Activated CD4-positive, alpha-beta T cell treated with anti-CD3 and anti-CD28 coated beads, Interleukin-2, amount 10 ng/mL, durations not matched to agents 24 days and 14 days (primary cell): Measurements from ENCODE around the gene ABHD16B. TPM values are rescaled to one million over a fixed set of nuclear protein-coding genes. Genes with fewer than 3 reads are reported as not detected.

Experiments used
- DNase-seq: peaks from one replicate; pipeline ENCODE4 v3.0.0; 2022
- H3K27ac Mint-ChIP-seq: one replicate; pipeline ENCODE4 v1.8.0; 2022; ENCODE audit warnings: mild to moderate bottlenecking, mixed read lengths
- H3K27me3 Mint-ChIP-seq: one replicate; pipeline ENCODE4 v1.8.0; 2022; ENCODE audit warnings: mixed read lengths
- H3K36me3 Mint-ChIP-seq: one replicate; pipeline ENCODE4 v1.8.0; 2022; ENCODE audit warnings: low read depth, mild to moderate bottlenecking, mixed read lengths
- H3K4me1 Mint-ChIP-seq: one replicate; pipeline ENCODE4 v1.8.0; 2021; ENCODE audit warnings: mixed read lengths
- H3K4me3 Mint-ChIP-seq: one replicate; pipeline ENCODE4 v1.8.0; 2022; ENCODE audit warnings: mild to moderate bottlenecking, moderate library complexity, mixed read lengths
- H3K9me3 Mint-ChIP-seq: one replicate; pipeline ENCODE4 v1.8.0; 2021; ENCODE audit warnings: mixed read lengths
- intact Hi-C: fragments of 100-400 bp; cut with micrococcal nuclease; formaldehyde crosslinking; loops from one replicate; pipeline ENCODE4 v1.15.1; 2023
- total RNA-seq: library from RNA; stranded (reverse); gene quantifications from 2 replicates; pipeline ENCODE4 v1.2.3, GENCODE V29; 2022

ABHD16B gene
- total RNA-seq, 1 donor from 2014 or later, result 0.19 TPM

DNA sequence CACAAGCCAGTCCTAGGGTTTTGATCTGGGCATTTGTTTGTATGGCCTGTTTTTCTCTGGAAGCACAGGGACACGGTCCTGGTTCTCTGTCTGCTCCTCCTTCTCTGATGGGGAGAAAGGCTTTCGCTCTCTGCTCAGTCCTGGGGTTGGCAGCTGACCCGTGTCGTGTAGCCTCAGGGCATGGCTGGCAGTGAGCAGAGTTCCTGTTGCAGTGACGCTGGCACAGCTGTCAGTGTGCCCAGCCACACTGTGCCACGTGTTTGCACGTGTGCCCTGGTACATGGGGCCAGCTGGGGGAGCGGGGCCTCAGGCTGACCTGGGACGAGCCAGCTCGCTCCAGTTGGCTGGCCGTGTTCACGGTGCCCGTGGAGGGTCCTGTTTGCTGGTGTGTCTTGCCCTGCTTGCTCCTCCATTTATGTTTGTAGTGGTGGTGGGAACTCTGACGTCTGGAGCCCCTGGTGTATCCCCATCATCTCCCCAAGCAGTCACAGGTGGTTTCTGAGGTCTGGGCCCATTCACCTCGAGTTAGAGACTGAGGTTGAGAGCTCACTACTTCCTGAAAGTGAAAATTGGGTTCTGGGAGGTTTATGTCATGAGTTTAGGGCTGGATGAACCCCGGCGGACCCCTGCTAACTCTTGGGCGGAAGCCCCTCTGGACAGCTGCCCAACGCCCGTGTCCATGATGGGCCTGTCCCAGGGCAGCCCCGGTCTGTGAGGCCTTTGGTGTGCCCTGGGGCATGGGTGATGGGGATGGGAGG is 23.4 kb downstream of the ABHD16B start:
- no peaks in the 10 kb centered on the region for H3K4me1 Mint-ChIP-seq
- no peak for DNase-seq
- no peak overlapping the region for H3K27ac Mint-ChIP-seq
- H3K4me3 Mint-ChIP-seq, result no peak overlapping the region
- no peaks in the 10 kb centered on the region for H3K27me3 Mint-ChIP-seq
- intact Hi-C loops, result no loop called here
- H3K9me3 Mint-ChIP-seq, result no peaks in the 10 kb centered on the region
- peaks cover 31% of the 10 kb centered on the region for H3K36me3 Mint-ChIP-seq

DNA sequence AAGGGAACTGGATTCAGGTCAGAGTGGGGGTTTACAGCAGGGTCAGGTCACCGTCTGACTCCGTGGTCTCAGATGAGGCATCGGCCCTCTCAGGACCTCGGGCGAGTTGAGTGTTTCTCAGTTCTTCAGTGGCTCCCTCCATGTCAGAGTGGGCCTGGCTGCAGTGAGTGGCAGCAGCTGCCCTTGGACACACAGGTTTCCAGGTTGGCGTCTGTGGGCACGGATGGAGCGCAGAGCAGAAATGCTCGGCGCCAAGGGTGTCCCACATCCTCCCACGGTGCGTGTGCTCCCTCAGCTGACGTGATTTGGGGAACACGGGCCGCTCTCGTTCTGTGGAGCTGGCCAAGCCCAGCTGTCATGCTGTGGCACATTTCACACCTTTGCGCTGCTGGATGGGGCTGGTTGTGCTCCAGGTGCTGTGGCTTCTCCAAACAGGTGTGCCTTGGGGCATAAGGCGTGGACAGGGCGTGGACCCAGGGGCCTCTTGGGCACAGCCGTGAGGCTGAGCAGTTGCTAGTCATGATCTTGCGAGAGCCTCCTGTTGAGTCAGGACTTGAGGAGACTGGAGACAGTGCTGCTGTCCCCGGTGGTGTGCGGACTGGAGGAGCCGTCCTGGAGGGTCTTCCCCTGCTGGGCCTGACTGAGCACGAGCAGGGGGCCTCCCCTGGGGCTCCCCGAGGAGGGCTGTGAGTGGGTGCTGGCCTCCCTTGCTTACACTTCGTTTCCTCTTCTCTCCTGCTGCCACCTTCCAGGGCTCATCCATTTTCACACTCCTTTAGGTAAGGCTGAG is 24.2 kb downstream of the ABHD16B start:
- Mint-ChIP-seq H3K36me3 (peaks cover 37% of the 10 kb centered on the region), H3K27ac (no peak overlapping the region), H3K27me3 (no peaks in the 10 kb centered on the region), H3K4me1 (no peaks in the 10 kb centered on the region), H3K9me3 (no peaks in the 10 kb centered on the region), H3K4me3 (no peak overlapping the region)
- intact Hi-C loops, result no loop called here
- no peak for DNase-seq

DNA sequence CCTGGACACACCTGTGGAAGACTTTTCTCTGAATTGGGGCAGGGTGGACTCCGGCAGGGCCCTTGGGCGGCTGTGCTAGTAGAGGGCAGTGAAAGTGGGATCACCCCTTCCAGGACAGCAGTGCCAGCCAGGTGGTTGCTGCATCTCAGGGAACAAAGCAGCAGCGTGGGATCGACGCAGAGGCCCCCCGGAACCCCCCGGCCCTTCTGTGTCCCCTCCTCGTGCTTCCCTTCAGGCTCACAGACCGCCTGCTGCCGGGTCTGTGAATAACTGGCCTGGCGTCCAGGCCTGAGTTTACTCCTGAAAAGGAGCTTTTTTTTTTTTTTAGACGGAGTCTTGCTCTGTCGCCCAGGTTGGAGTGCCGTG is 24.7 kb downstream of the ABHD16B start:
- Mint-ChIP-seq H3K27ac (no peak overlapping the region), H3K27me3 (no peaks in the 10 kb centered on the region)

DNA sequence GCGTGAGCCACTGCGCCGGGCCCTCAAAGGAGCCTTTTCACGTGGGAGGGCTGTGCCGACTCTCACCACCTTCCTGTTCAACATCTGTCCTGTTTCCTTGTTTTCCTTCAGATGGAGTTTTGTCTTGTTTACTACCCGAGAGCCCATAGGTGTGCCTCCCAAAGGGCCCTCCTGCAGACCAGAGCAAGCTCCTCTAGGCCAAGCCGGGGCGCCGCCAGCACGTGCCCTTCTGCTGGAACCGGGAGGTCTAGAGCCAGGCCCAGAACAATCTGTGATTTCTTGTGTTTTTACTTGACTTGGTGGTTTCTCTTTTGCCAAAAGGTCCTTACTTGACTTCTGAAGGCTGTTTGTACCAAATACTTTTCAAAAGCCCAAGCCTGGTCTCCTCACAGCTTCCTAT is 25.6 kb downstream of the ABHD16B start:
- H3K4me1 Mint-ChIP-seq, result no peaks in the 10 kb centered on the region
- H3K27ac Mint-ChIP-seq, result no peak overlapping the region
- no peaks in the 10 kb centered on the region for H3K27me3 Mint-ChIP-seq
- intact Hi-C loops, result no loop called here
- peaks cover 47% of the 10 kb centered on the region for H3K36me3 Mint-ChIP-seq
- DNase-seq, result no peak
- no peak overlapping the region for H3K4me3 Mint-ChIP-seq
- H3K9me3 Mint-ChIP-seq, result no peaks in the 10 kb centered on the region

More for the DNA sequence above, 24.7 kb downstream of the ABHD16B start:
- no peak for DNase-seq
- Mint-ChIP-seq H3K36me3 (peaks cover 41% of the 10 kb centered on the region), H3K4me1 (no peaks in the 10 kb centered on the region), H3K4me3 (no peak overlapping the region), H3K9me3 (no peaks in the 10 kb centered on the region)
- intact Hi-C loops, result no loop called here

DNA sequence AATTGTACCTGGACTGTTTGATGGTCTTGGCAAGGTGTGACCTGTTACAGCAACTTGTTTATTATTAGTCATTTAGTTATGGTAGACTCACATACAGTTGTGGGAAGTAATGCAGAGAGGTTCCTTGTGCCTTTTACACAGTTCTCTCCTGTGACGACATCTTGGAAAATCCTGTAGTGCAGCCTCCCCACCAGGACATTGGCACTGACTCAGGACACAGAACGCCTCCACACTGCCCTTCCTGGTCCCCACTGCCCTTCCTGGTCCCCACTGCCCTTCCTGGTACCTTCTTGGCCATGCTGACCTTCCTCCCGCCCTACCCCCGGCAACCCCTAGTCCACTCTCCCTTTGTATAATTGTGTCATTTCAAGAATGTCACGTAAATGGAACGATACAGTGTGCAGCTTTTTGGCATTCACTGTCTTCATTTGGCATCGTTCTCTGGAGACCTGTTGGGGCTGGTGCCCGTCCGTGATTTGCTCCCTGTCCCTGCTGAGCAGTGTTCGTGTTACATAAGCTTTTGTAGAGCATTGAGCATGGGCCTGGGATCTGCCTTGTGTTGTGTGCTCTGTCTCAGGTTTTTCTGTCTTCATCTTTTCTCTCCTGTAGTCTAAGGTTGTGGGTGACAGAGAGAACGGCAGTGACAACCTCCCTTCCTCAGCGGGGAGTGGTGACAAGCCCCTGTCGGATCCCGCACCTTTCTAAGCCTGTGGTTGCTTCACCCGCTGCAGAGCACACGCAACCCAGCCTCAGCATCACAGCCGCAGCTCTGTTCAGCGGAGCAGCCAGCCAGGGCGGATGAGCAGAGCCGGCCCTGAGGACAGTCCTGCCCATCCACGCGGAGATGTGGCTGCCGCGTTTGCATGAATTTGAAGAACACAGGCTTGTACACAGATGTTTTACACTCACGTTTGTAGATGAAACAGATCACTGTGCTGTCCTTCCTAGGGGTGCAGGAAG is 28.2 kb downstream of the ABHD16B start:
- Mint-ChIP-seq H3K4me1 (peaks cover 4% of the 10 kb centered on the region), H3K9me3 (no peaks in the 10 kb centered on the region), H3K36me3 (peaks cover 37% of the 10 kb centered on the region), H3K27ac (no peak overlapping the region), H3K4me3 (no peak overlapping the region), H3K27me3 (peaks cover 3% of the 10 kb centered on the region)
- intact Hi-C loops, result no loop called here
- DNase-seq, result no peak

DNA sequence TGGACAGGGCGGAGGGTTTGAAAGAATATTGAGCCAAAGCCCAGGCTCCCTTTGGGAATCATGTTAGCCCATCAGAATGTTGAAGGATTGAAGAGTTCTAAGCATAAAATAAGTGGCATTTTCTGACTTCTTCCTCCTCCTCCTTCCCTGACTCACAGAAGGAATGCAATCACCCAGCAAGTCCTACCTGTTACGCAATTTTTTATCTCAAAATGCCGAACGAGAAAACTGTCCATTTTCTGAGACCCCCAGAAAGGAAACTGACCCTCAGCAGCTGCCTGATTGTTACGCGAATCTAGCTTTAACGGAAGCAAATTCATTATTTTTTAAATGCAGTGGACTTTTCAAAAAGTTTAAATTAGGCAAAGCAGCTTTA is 28.9 kb downstream of the ABHD16B start:
- peaks cover 4% of the 10 kb centered on the region for H3K4me1 Mint-ChIP-seq
- intact Hi-C loops, result no loop called here
- no peak for DNase-seq
- H3K36me3 Mint-ChIP-seq, result peaks cover 31% of the 10 kb centered on the region
- H3K27me3 Mint-ChIP-seq, result peaks cover 3% of the 10 kb centered on the region
- no peaks in the 10 kb centered on the region for H3K9me3 Mint-ChIP-seq
- no peak overlapping the region for H3K27ac Mint-ChIP-seq
- H3K4me3 Mint-ChIP-seq, result no peak overlapping the region

DNA sequence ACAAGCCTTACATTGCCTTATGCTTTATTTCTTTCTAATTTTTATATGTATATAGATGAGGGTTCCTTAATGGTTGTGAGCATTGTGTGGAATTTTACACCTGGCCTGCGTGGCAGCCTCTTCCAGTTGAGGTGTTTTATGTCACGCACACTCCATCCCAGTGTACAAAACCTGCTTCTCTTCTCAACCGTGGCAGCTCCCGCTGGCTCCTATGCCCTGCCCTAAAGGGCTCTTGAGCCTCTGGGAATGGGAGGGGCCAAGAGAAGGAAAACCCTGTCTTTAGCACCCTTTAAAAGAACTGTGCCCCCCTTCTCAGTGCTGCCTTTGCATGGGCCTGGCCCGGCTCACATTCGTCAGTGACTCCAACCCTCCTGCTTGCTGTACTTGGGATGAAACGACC is 29.3 kb downstream of the ABHD16B start:
- intact Hi-C loops, result no loop called here
- peaks cover 3% of the 10 kb centered on the region for H3K27me3 Mint-ChIP-seq
- no peak for DNase-seq
- no peak overlapping the region for H3K4me3 Mint-ChIP-seq
- peaks cover 4% of the 10 kb centered on the region for H3K4me1 Mint-ChIP-seq
- H3K36me3 Mint-ChIP-seq, result peaks cover 31% of the 10 kb centered on the region
- no peaks in the 10 kb centered on the region for H3K9me3 Mint-ChIP-seq
- H3K27ac Mint-ChIP-seq, result no peak overlapping the region

DNA sequence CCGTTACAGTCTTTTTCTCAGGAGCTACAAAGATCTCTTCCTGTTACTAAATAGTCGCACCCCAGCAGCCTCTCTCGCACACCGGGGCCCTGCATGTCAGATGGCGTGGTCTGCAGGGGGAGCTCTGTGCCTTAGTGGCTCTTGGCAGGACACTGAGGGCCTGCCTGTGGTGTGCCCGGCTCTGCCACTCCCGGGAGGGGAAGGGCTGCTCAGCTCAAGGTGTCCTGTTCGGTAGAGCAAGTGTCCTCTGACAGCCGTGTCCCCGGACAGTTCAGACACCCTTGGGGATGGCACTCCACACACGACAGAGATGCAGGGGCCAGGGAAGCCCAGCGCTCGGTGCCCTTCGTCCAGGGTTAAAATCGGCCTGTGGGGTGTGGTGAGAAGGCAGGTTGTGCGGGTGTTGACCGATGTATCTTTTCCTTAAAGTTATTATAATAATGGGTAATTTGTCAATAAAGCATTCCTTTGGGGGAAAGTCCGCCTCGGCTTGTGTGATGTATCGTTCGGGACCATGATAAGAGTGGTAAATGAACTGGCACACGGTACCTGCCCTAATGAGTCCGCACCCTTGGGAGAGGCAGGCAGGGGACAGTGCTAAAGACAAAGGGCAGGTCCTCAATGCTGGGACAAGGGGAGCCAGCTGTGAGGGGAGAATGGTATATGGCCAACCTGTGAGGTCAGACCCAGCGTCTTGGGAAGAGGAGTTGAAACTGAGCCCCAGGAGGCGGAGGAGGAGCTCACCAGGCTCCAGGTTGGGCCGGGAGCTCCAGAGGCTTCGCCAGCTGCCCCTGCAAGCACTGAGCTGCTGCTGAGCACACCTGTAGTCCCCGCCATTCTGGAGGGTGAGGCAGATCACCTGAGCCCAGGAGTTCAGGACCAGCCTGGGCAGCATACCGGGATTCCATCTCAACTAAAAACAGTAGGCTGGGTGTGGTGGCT is 30.0 kb downstream of the ABHD16B start:
- no peak for DNase-seq
- intact Hi-C loops, result no loop called here
- peaks cover 33% of the 10 kb centered on the region for H3K36me3 Mint-ChIP-seq
- no peak overlapping the region for H3K4me3 Mint-ChIP-seq
- peaks cover 3% of the 10 kb centered on the region for H3K27me3 Mint-ChIP-seq
- H3K4me1 Mint-ChIP-seq, result peaks cover 11% of the 10 kb centered on the region
- no peaks in the 10 kb centered on the region for H3K9me3 Mint-ChIP-seq
- H3K27ac Mint-ChIP-seq, result no peak overlapping the region

DNA sequence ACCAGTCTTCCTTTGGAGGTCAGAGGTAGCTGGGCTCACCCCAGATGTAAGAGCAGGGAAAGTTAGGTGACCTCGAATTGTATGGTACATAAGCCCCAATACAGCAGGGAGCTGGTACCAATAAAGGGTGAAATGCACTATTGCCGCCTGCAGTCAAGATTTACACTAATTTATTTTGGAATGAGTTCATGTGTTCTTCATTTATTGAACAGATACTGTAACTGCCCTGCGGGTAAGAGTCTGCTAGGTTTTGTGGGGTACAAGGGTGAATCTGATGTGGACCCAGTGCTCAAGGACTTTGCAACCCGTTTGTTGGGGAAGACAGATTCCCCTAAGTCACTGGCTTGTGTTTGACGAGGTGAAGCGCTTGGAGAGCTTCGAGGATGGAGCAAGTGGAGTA is 31.1 kb downstream of the ABHD16B start:
- intact Hi-C loops, result no loop called here
- DNase-seq, result no peak

DNA sequence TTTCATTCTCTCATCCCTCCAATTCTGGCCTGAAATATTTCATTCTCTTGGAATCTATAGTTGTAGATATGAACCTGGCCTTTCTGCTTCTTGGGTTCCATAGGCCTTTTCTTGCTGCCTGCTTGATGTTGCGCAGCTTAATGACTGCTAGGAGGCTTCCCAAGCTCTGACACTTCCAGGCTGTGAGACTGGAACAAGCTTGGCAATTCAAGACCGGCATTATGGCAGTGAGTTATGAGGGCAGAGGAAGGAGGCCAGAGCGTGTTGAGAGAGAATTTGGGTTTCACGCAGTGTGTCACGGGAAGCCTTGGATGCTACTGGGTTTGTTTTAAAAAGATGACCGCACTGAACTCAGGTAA is 32.7 kb downstream of the ABHD16B start:
- peaks cover 39% of the 10 kb centered on the region for H3K36me3 Mint-ChIP-seq
- H3K9me3 Mint-ChIP-seq, result no peaks in the 10 kb centered on the region
- H3K4me1 Mint-ChIP-seq, result peaks cover 31% of the 10 kb centered on the region
- no peak for DNase-seq
- intact Hi-C loops, result loop anchor here (1.0 to 2.0 kb wide), 3 partner anchors 21 to 87 kb away; partner anchors contain the start of genes PRPF6 and TPD52L2
- peaks cover 3% of the 10 kb centered on the region for H3K27me3 Mint-ChIP-seq
- H3K27ac Mint-ChIP-seq, result peak overlapping the region; percentile 87
- peak overlapping the region; percentile 76 for H3K4me3 Mint-ChIP-seq

More for the DNA sequence above, 31.1 kb downstream of the ABHD16B start:
- Mint-ChIP-seq H3K36me3 (peaks cover 33% of the 10 kb centered on the region), H3K4me3 (no peak overlapping the region), H3K27ac (no peak overlapping the region), H3K27me3 (peaks cover 3% of the 10 kb centered on the region), H3K9me3 (no peaks in the 10 kb centered on the region), H3K4me1 (peaks cover 18% of the 10 kb centered on the region)

DNA sequence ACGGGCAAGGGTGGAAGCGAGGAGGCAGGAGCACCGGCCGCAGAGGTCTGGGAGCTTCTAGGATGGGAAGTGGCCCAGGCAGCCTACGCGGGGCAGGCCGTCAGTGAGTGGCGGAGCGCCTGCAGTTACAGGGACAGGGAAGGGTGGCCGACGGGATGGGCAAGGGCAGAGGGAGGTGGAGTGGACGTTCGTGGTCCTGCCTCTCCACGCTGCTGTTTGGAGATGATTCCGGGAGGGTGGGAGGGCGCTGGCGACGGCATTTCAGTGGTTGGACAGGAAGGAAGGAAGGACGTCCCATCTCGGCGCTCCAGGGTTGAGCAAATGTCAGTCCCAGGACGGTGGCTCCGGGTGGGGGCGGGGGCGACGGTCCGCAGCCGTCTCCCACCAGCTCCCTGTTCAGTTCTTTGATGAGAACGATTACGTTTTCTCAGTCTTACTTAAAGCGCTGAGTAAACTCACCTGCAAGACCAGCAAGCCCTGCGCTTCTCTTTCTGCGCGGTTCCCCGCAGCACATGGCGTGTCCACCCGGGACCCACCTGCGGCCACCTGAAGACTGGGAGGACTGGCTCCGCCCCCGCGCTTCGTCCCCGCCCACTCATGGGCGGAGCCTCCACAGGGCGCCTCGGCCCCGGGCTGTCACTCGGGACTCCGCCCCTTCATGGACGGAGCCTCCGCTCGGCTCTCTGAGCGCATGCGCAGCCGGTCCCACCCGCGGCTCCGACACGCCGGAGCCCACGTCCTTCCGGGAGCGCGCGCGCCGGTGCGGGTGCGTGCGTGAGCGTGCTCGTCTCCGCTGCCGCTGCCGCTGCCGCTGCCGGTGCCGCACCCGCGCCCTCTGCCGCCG is 33.3 kb downstream of the ABHD16B start, which contains the start of gene DNAJC5:
Gene DNAJC5 (plus strand): TSS at position 769 of the 844 bp plus-strand sequence. CDS start 33,220 bp downstream, outside the sequence.
- peak; percentile 100 for DNase-seq
- H3K4me1 Mint-ChIP-seq, result peaks cover 35% of the 10 kb centered on the region
- H3K27me3 Mint-ChIP-seq, result peaks cover 3% of the 10 kb centered on the region
- no peaks in the 10 kb centered on the region for H3K9me3 Mint-ChIP-seq
- H3K27ac Mint-ChIP-seq, result peak within 1 kb of the TSS; percentile 94
- intact Hi-C loops, result loop anchor here (1.0 to 5.0 kb wide), 4 partner anchors 21 to 86 kb away; partner anchors contain the start of genes PRPF6, TPD52L2 and UCKL1
- peak within 1 kb of the TSS; percentile 90 for H3K4me3 Mint-ChIP-seq
- peaks cover 39% of the 10 kb centered on the region for H3K36me3 Mint-ChIP-seq
